Activated naive CD8-positive, alpha-beta T cell treated with anti-CD3 and anti-CD28 coated beads, Interleukin-2, amount 10 ng/mL, durations not matched to agents 7 days and 5 days (primary cell): ENCODE results near the gene LRRC27. TPM values are rescaled to one million over a fixed set of nuclear protein-coding genes. Genes with fewer than 3 reads are reported as not detected.

ENCODE experiments used
- ATAC-seq: fragments of 150-1000 bp; cut with Tn5 transposase; one replicate; pipeline ENCODE4 v1.10.0; 2021; ENCODE audit warnings: low read depth, moderate library complexity
- POLR2A ChIA-PET: fragments of 350-600 bp; sonication (Branson Sonifier 250); formaldehyde crosslinking; loops from one replicate; lab custom pipeline; 2021; ENCODE audit warnings: antibody characterized with exemption; lab: Charles Lee
- DNase-seq: peaks from one replicate; pipeline ENCODE4 v3.0.0; 2021
- H3K27ac Mint-ChIP-seq: one replicate; pipeline ENCODE4 v1.8.0; 2022; ENCODE audit warnings: mild to moderate bottlenecking, mixed read lengths
- H3K27me3 Mint-ChIP-seq: one replicate; pipeline ENCODE4 v1.8.0; 2022; ENCODE audit warnings: mild to moderate bottlenecking, moderate library complexity, mixed read lengths
- H3K36me3 Mint-ChIP-seq: one replicate; pipeline ENCODE4 v1.8.0; 2021; ENCODE audit warnings: mild to moderate bottlenecking, mixed read lengths
- H3K4me1 Mint-ChIP-seq: one replicate; pipeline ENCODE4 v1.8.0; 2021; ENCODE audit warnings: mixed read lengths
- H3K4me3 Mint-ChIP-seq: one replicate; pipeline ENCODE4 v1.8.0; 2022; ENCODE audit warnings: mild to moderate bottlenecking, moderate library complexity, mixed read lengths
- H3K9me3 Mint-ChIP-seq: one replicate; pipeline ENCODE4 v1.8.0; 2021; ENCODE audit warnings: mixed read lengths
- total RNA-seq, 2 experiments: library from RNA; stranded (reverse); gene quantifications; one replicate each; pipeline ENCODE4 v1.2.3, GENCODE V29; 2021

The LRRC27 gene
- total RNA-seq, 2 experiments from 2014 or later, result 4.7 to 6.3 TPM

GRCh38 chr10:132403511-132404168 lies 71.6 kb downstream of the LRRC27 start:
- H3K36me3 Mint-ChIP-seq, result peaks cover 1% of the 10 kb centered on the region
- no peak overlapping the region for H3K4me3 Mint-ChIP-seq
- H3K27ac Mint-ChIP-seq, result no peak overlapping the region
- ATAC-seq (no peak), DNase-seq (no peak)
- no peaks in the 10 kb centered on the region for H3K9me3 Mint-ChIP-seq
- H3K27me3 Mint-ChIP-seq, result no peaks in the 10 kb centered on the region
- H3K4me1 Mint-ChIP-seq, result peaks cover 8% of the 10 kb centered on the region
- POLR2A ChIA-PET, result no interaction called here

GRCh38 chr10:132404169-132404880 lies 72.3 kb downstream of the LRRC27 start:
- no peak overlapping the region for H3K27ac Mint-ChIP-seq
- H3K4me1 Mint-ChIP-seq, result peaks cover 8% of the 10 kb centered on the region
- no peak overlapping the region for H3K4me3 Mint-ChIP-seq
- no peak for DNase-seq
- no peaks in the 10 kb centered on the region for H3K9me3 Mint-ChIP-seq
- ATAC-seq, result no peak
- peaks cover 1% of the 10 kb centered on the region for H3K36me3 Mint-ChIP-seq
- no peaks in the 10 kb centered on the region for H3K27me3 Mint-ChIP-seq
- POLR2A ChIA-PET, result interaction anchor here (1.7 kb wide), 1 partner anchor 42 kb away, joined by 5 read pairs; no protein-coding TSS in a partner anchor

GRCh38 chr10:132404911-132405462 lies 73.0 kb downstream of the LRRC27 start:
- ATAC-seq (no peak), DNase-seq (no peak)
- peaks cover 1% of the 10 kb centered on the region for H3K36me3 Mint-ChIP-seq
- POLR2A ChIA-PET, result interaction anchor here (1.7 kb wide), 1 partner anchor 42 kb away, joined by 5 read pairs; no protein-coding TSS in a partner anchor
- peaks cover 8% of the 10 kb centered on the region for H3K4me1 Mint-ChIP-seq
- no peak overlapping the region for H3K27ac Mint-ChIP-seq
- no peaks in the 10 kb centered on the region for H3K27me3 Mint-ChIP-seq
- no peak overlapping the region for H3K4me3 Mint-ChIP-seq
- no peaks in the 10 kb centered on the region for H3K9me3 Mint-ChIP-seq

GRCh38 chr10:132405463-132405991 lies 73.5 kb downstream of the LRRC27 start:
- H3K4me1 Mint-ChIP-seq, result peaks cover 8% of the 10 kb centered on the region
- DNase-seq, result no peak

GRCh38 chr10:132406181-132406580 lies 74.2 kb downstream of the LRRC27 start:
- DNase-seq (no peak), ATAC-seq (no peak)
- POLR2A ChIA-PET, result interaction anchor here (1.2 to 1.7 kb wide), 2 partner anchors 15 to 41 kb away, joined by 4 to 5 read pairs; no protein-coding TSS in a partner anchor
- H3K4me3 Mint-ChIP-seq, result no peak overlapping the region
- peaks cover 1% of the 10 kb centered on the region for H3K36me3 Mint-ChIP-seq
- no peak overlapping the region for H3K27ac Mint-ChIP-seq
- H3K27me3 Mint-ChIP-seq, result no peaks in the 10 kb centered on the region
- H3K4me1 Mint-ChIP-seq, result peaks cover 8% of the 10 kb centered on the region
- no peaks in the 10 kb centered on the region for H3K9me3 Mint-ChIP-seq

More at GRCh38 chr10:132405463-132405991, 73.5 kb downstream of the LRRC27 start:
- POLR2A ChIA-PET, result interaction anchor here (1.2 to 1.7 kb wide), 2 partner anchors 16 to 41 kb away, joined by 4 to 5 read pairs; no protein-coding TSS in a partner anchor
- Mint-ChIP-seq H3K9me3 (no peaks in the 10 kb centered on the region), H3K27ac (no peak overlapping the region), H3K27me3 (no peaks in the 10 kb centered on the region), H3K36me3 (peaks cover 1% of the 10 kb centered on the region), H3K4me3 (no peak overlapping the region)
- no peak for ATAC-seq

GRCh38 chr10:132406750-132407149 lies 74.8 kb downstream of the LRRC27 start:
- H3K27ac Mint-ChIP-seq, result no peak overlapping the region
- no peak overlapping the region for H3K4me3 Mint-ChIP-seq
- POLR2A ChIA-PET, result interaction anchor here (1.2 kb wide), 1 partner anchor 15 kb away, joined by 4 read pairs; no protein-coding TSS in a partner anchor

GRCh38 chr10:132407243-132407746 lies 75.3 kb downstream of the LRRC27 start:
- ATAC-seq, result no peak
- H3K4me1 Mint-ChIP-seq, result peaks cover 8% of the 10 kb centered on the region
- H3K4me3 Mint-ChIP-seq, result peak overlapping the region; percentile 65
- peak overlapping the region; percentile 70 for H3K27ac Mint-ChIP-seq
- H3K36me3 Mint-ChIP-seq, result peaks cover 1% of the 10 kb centered on the region
- H3K27me3 Mint-ChIP-seq, result no peaks in the 10 kb centered on the region
- POLR2A ChIA-PET, result interaction anchor here (1.3 to 1.5 kb wide), 2 partner anchors 10 to 22 kb away, joined by 3 to 4 read pairs; partner anchors contain the start of gene PWWP2B
- DNase-seq, result no peak
- H3K9me3 Mint-ChIP-seq, result no peaks in the 10 kb centered on the region

More at GRCh38 chr10:132406750-132407149, 74.8 kb downstream of the LRRC27 start:
- H3K27me3 Mint-ChIP-seq, result no peaks in the 10 kb centered on the region
- H3K4me1 Mint-ChIP-seq, result peaks cover 8% of the 10 kb centered on the region
- ATAC-seq (no peak), DNase-seq (no peak)
- peaks cover 1% of the 10 kb centered on the region for H3K36me3 Mint-ChIP-seq
- H3K9me3 Mint-ChIP-seq, result no peaks in the 10 kb centered on the region

GRCh38 chr10:132407846-132408278 lies 75.9 kb downstream of the LRRC27 start:
- peaks cover 1% of the 10 kb centered on the region for H3K36me3 Mint-ChIP-seq
- ATAC-seq (peak; percentile 38), DNase-seq (no peak)
- H3K4me3 Mint-ChIP-seq, result peak overlapping the region; percentile 65
- POLR2A ChIA-PET, result interaction anchor here (0.6 to 1.5 kb wide), 5 partner anchors 10 to 443 kb away, joined by 3 to 4 read pairs (median 3); partner anchors contain the start of gene PWWP2B
- H3K4me1 Mint-ChIP-seq, result peaks cover 8% of the 10 kb centered on the region
- H3K27me3 Mint-ChIP-seq, result no peaks in the 10 kb centered on the region
- H3K9me3 Mint-ChIP-seq, result no peaks in the 10 kb centered on the region
- H3K27ac Mint-ChIP-seq, result peak overlapping the region; percentile 81

- peak overlapping the region; percentile 81 for H3K27ac Mint-ChIP-seq
- peak; percentile 57 for ATAC-seq
- H3K9me3 Mint-ChIP-seq, result no peaks in the 10 kb centered on the region
- peak overlapping the region; percentile 65 for H3K4me3 Mint-ChIP-seq
- peak; percentile 56 for DNase-seq
- no peaks in the 10 kb centered on the region for H3K27me3 Mint-ChIP-seq
- H3K36me3 Mint-ChIP-seq, result peaks cover 1% of the 10 kb centered on the region
- H3K4me1 Mint-ChIP-seq, result peaks cover 8% of the 10 kb centered on the region
- POLR2A ChIA-PET, result interaction anchor here (0.6 to 1.5 kb wide), 5 partner anchors 11 to 444 kb away, joined by 3 to 4 read pairs (median 3); partner anchors contain the start of gene PWWP2B
Observed at GRCh38 chr10:132408367-132408781, 76.4 kb downstream of the LRRC27 start.

- Mint-ChIP-seq H3K27ac (no peak overlapping the region), H3K9me3 (no peaks in the 10 kb centered on the region), H3K36me3 (peaks cover 1% of the 10 kb centered on the region), H3K4me3 (peak overlapping the region; percentile 8), H3K4me1 (peaks cover 8% of the 10 kb centered on the region), H3K27me3 (no peaks in the 10 kb centered on the region)
- ATAC-seq, result no peak
- POLR2A ChIA-PET, result interaction anchor here (0.6 to 1.3 kb wide), 3 partner anchors 11 to 12 kb away, joined by 3 to 4 read pairs (median 3); no protein-coding TSS in a partner anchor
- DNase-seq, result no peak
Observed at GRCh38 chr10:132408823-132409666, 77.1 kb downstream of the LRRC27 start.

- no peak overlapping the region for H3K4me3 Mint-ChIP-seq
- peaks cover 1% of the 10 kb centered on the region for H3K36me3 Mint-ChIP-seq
- DNase-seq, result no peak
- no peaks in the 10 kb centered on the region for H3K9me3 Mint-ChIP-seq
- H3K4me1 Mint-ChIP-seq, result peaks cover 8% of the 10 kb centered on the region
- no peak overlapping the region for H3K27ac Mint-ChIP-seq
- no peaks in the 10 kb centered on the region for H3K27me3 Mint-ChIP-seq
- no peak for ATAC-seq
- POLR2A ChIA-PET, result interaction anchor here (0.6 to 1.4 kb wide), 5 partner anchors 9 to 38 kb away, joined by 3 to 5 read pairs (median 3); no protein-coding TSS in a partner anchor
Observed at GRCh38 chr10:132409667-132410028, 77.7 kb downstream of the LRRC27 start.
